ENCODE results near the gene PCGF5.

DNA sequence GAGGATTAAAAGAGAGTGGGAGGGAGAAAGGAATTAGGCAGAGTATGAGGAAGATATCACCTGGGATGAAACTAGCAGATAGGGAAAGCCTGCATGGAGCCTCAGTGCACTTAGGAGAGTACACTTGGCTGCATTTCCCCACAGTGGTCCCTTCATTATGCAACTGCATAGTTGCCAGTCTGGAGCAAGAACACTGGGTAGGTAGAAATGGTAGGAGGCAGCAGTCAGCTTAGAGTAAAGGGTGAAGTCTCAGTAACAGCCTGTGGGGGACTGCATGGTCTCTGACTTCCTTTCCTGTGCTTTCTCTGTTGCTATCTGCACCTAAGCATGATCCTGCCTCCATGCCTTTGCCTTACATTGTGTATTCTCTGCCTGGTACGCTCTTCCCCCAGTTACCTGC lies 14.0 kb upstream of the PCGF5 start:
- TF ChIP-seq, protein P1, sequence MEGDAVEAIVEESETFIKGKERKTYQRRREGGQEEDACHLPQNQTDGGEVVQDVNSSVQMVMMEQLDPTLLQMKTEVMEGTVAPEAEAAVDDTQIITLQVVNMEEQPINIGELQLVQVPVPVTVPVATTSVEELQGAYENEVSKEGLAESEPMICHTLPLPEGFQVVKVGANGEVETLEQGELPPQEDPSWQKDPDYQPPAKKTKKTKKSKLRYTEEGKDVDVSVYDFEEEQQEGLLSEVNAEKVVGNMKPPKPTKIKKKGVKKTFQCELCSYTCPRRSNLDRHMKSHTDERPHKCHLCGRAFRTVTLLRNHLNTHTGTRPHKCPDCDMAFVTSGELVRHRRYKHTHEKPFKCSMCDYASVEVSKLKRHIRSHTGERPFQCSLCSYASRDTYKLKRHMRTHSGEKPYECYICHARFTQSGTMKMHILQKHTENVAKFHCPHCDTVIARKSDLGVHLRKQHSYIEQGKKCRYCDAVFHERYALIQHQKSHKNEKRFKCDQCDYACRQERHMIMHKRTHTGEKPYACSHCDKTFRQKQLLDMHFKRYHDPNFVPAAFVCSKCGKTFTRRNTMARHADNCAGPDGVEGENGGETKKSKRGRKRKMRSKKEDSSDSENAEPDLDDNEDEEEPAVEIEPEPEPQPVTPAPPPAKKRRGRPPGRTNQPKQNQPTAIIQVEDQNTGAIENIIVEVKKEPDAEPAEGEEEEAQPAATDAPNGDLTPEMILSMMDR (IDR thresholded peaks at IDR 0.05; ENCODE audit: low read depth, low read length, poor library complexity, severe bottlenecking): no peak
- TF ChIP-seq EZH2phosphoT487 (IDR thresholded peaks at IDR 0.05; ENCODE audit: borderline replicate concordance, low read length): no peak

Data from DOHH2 (cell line).